Activated CD4-positive, alpha-beta T cell treated with anti-CD3 and anti-CD28 coated beads for 48 hours (primary cell): Measurements from ENCODE around the gene OXSR1.

ENCODE experiments used
- DNase-seq: peaks from one replicate; pipeline ENCODE4 v3.0.0-alpha.2; 2020

The OXSR1 gene

DNA sequence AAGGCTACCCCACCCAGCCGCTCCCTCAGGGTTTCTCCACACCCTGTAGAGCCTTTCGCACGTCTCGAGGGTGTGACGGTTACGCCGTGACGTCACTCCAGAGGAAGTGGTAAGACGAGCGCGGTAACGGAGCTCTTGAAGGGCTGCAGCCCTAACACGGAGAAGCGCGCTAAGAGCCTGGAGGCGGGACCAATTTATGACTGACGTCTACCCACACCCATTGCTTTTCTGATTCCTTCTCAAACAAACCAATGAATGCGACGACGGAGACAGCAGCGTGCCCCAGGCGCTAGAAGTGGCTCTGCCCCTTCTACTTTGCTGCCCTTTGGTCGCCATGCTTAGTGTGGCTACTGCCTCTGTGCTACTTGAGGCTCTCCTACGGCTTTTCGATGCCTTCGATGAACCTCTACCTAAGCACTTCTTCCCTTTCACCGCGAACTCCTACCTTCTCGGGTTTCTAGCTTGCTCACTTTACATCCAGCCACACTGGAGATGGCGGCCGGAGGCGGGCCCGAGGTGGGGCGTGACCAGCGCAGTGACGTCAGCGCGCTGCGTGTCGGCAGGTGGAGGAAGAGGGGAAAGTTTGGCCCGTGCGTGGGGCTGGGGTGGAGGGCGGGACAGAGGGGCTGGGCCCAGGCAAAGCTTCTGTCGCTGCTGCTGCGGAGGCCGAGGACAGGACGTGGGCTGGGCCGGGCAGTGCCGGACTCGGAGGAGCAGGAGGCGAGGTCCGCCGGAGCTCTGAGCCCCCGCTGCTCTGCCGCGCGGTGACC is at the start of gene OXSR1:
TSS of gene OXSR1 (plus strand) at position 586 of the 770 bp plus-strand sequence. CDS start 340 bp downstream, outside the sequence.
- peak; percentile 97 for DNase-seq

GRCh38 chr3:38115645-38116427 is 49.5 kb upstream of the OXSR1 start:
- peak; percentile 2 for DNase-seq

GRCh38 chr3:38116471-38117162 is 48.7 kb upstream of the OXSR1 start:
- DNase-seq: no peak

- no peak for DNase-seq
Observed at GRCh38 chr3:38117163-38117716, 48.1 kb upstream of the OXSR1 start.

DNA sequence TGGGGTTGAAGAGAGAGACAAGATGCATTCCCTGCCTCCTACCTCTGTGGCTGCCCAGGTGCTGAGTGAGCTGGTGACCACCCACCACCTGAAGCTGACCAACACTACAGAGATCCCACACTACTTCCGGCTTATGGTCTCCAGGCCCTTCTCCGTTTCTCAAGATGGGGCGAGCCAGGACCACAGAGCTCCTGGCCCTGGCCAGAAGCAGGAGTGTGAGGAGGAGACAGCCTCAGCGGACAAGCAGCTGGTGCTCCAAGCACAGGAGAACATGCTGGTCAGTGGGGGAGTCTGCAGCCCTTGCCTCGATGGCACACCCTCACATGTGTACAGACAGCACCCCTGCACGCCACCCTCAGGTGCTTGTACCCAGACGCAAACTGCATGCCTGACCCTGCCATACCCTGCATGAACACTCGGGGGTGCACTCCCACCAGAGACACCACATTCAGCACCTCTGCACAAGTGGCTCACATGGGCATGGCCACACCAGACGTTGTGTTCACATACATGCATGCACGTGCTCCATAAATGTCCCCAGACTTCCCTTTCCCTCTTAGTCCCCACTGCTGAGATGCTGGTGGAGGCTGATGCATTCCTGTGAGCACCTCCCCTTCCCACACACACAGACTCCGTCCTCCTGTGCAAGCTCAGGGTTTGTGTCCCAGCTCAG is 47.5 kb upstream of the OXSR1 start:
- peak; percentile 83 for DNase-seq

DNA sequence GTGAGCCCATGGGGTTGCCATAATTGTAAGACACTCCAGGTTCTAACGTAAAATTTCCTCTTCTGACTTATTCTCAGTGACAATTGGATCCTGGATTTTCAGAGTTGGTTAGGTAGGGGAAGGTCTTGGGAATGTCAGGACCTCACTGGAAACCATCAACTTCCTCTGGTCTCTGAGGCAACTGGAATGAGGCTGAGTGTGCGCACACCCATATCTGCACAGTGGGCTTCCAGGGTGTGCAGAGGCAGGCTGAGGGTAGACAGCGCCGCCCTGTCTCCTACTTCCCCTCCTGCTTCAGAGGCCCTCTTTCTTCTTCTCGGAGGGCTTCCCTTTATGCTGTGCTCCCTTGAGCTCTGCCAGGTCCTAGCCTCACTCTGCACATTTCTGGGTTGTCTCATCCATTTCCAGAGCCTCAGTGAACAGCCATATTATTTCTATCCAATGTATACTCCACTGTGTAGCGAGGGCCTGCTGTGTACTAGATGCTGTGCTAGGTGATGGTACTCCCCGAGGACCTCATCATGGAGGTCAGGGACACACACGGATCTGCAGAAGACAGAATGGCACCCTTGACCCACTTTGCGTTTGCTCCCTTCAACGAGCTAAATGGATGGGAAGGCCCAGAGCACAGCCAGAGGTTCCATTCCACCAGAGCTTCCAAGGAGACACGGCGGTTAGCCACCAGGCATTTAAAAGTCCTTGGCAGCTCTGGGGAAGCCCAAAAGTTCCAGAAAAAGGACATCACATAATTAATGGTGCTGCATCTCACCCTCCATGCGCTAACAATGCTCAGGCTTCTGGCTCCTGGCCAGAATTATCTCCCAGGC is 46.7 kb upstream of the OXSR1 start:
- DNase-seq: no peak

DNA sequence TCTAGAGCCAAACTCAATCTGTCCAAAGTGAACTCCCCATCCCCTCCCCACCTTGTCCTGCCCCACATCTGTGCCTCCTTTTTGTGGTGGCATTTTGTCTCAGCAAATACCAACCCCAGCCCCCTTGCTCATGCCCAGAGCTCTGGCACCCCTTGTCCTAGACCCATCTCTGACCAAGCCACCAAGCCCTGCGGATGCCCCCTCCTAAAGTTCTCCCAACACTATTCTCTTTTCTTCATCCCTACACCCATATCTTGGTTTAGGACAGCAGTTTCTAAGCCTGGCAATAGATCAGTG is 46.1 kb upstream of the OXSR1 start:
- no peak for DNase-seq

DNA sequence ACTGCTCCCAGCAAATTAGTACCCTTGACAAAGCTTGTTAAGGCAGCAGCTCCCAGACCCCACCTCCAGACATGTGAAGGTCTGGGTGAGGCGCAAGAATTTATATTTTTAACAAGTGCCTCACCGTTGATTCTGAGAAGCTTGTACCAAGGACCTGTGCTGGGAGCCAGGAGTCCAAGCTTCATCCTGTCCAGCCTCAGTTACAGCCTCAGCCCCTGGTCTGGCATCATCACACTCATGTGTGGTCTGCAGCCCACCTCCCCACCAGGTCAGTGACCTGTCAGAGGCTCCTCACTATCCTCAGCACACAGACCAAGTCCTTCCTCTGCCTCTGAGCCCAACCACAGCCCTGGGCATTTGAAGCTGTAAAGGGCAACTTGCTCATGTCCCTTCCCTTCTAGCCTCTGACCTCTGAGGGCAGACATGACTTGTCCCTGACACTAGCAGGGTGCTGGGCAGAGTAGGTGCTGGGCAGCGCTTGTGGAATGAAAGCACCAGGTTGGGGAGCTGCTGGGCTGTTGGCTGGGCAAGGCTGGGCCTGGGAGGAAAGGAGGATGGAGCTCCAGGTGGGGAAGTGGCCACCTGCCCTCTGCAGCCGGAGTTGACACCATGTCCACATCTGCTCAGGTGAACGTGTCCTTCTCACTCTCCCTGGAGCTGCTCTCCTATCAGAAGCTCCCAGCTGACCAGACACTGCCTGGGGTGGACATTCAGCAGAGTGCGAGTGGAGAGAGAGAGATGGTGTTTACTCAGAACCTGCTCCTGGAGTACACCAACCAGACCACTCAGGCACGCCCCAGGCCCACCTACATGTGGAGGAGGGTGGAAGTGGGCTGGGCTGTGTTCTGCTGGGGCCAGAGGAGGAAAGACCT is 45.3 kb upstream of the OXSR1 start:
- no peak for DNase-seq

GRCh38 chr3:38120693-38121450 is 44.5 kb upstream of the OXSR1 start:
- no peak for DNase-seq

DNA sequence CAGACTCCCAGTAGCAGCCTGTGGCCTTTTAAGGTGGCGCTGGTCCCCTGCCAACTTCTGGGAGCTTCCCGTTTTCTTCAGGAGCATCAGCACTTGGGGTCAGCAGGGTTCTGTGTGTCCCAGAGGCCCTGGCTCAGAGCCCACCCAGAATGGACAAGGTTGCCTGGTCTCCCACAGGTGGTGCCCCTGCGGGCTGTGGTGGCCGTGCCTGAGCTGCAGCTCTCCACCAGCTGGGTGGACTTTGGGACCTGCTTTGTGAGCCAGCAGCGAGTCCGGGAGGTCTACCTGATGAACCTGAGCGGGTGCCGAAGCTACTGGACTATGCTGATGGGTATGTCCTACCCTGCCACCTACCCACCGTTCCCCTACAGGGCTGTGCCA is 43.9 kb upstream of the OXSR1 start:
- no peak for DNase-seq

DNA sequence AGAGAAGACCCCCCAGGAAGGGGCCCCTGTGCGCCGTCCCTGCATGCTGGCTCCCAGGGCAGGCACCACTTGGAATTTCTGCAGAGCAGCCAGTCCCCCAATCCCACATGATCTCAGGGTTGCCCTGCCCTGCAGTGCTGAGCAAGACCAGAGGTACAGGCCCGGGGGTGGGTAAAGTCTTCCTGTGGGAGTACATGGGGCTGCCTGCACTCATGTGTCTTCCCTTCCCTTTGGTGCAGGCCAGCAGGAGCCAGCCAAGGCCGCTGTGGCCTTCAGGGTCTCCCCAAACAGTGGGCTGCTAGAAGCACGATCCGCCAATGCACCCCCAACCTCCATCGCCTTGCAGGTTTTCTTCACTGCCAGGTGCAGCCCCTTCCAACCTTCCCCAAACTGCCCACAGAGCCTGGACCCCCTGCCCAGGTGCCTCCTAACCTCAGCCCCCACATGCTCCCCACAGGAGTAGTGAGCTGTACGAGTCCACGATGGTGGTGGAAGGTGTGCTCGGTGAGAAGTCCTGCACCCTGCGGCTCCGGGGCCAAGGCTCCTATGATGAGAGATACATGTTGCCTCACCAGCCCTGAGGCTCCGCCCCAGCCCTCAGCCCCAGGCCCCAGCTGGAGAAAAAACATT is 43.4 kb upstream of the OXSR1 start:
- no peak for DNase-seq

- no peak for DNase-seq
Observed at GRCh38 chr3:38122712-38123290, 42.5 kb upstream of the OXSR1 start.

GRCh38 chr3:38124324-38125122 is 40.8 kb upstream of the OXSR1 start:
- no peak for DNase-seq

GRCh38 chr3:38125305-38126120 is 39.8 kb upstream of the OXSR1 start:
- DNase-seq: no peak

- DNase-seq: no peak
Observed at GRCh38 chr3:38126121-38126892, 39.0 kb upstream of the OXSR1 start.

DNA sequence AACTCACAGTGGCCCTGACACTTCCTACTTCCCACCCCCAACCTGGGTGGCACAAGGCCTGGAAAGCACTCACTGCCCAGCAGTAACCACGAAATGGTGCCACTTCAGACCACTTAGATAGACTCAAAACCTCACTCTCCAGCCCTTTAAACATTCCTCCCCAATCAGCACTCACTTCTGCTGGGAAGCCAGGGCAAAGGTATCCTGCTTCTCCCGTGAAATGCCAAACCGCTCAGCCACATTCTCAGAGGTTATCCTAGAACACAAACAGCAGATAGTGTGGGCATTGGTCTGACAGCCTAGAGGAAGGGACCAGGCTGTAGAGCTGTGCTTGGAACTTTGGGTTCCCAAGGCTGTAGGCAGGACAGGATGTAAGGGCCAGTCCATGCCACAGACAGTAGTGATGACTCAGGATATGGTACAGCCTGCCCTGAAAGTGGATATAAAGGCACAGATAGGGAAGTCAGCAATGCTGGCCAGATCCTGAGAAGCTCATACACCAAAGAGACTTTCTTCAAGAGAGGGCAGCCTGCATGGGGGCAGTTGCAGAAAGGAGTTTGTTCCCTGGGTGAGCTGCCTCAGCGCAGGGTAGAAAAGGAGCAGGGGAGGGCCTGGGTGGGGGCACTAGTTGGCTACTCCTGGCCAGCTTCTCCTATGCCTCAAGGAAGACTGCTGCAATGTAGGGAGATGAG is 37.6 kb upstream of the OXSR1 start:
- no peak for DNase-seq
